Smooth muscle cell (in vitro differentiated cells): ENCODE data around the gene CCDC80. TPM values are rescaled to one million over a fixed set of nuclear protein-coding genes. Genes with fewer than 3 reads are reported as not detected.
"Not testable (repeated sequence)": the region's sequence is repeated elsewhere in the genome, so short reads cannot be mapped to it uniquely, and the experiment has no call there.

Experiments
- DNase-seq: peaks from one replicate; lab custom pipeline; 2025; ENCODE audit not compliant: unreplicated experiment; lab: John Stamatoyannopoulos, UW
- H2AFZ ChIP-seq: fragments of 200-600 bp; sonication (generic); 2 replicates; pipeline ENCODE4 v1.6.0; 2016; ENCODE audit warnings: antibody characterized with exemption, low read depth, mild to moderate bottlenecking
- H3F3A ChIP-seq: fragments of 200-600 bp; sonication (generic); 2 replicates; pipeline ENCODE4 v1.6.0; 2017; ENCODE audit warnings: antibody characterized with exemption, low read depth
- H3K27ac ChIP-seq: fragments of 200-600 bp; sonication (generic); 2 replicates; pipeline ENCODE4 v1.5.1; 2016; ENCODE audit warnings: low read depth, mild to moderate bottlenecking
- H3K27me3 ChIP-seq: fragments of 200-600 bp; sonication (generic); 2 replicates; pipeline ENCODE4 v1.6.1; 2016; ENCODE audit warnings: low read depth, mild to moderate bottlenecking
- H3K36me3 ChIP-seq: fragments of 200-600 bp; sonication (generic); 2 replicates; pipeline ENCODE4 v1.5.1; 2016; ENCODE audit warnings: low read depth
- H3K4me1 ChIP-seq: fragments of 200-600 bp; sonication (generic); 2 replicates; pipeline ENCODE4 v1.5.1; 2016; ENCODE audit warnings: low read depth
- H3K4me2 ChIP-seq: fragments of 200-600 bp; sonication (generic); 2 replicates; pipeline ENCODE4 v1.6.0; 2016; ENCODE audit warnings: mild to moderate bottlenecking
- H3K4me3 ChIP-seq: fragments of 200-600 bp; sonication (generic); 2 replicates; pipeline ENCODE4 v1.5.1; 2016; ENCODE audit warnings: mild to moderate bottlenecking
- H3K79me2 ChIP-seq: fragments of 200-600 bp; sonication (generic); 2 replicates; pipeline ENCODE4 v1.6.0; 2016; ENCODE audit warnings: low read depth, mild to moderate bottlenecking
- H3K9ac ChIP-seq: fragments of 200-600 bp; sonication (generic); 2 replicates; pipeline ENCODE4 v1.6.0; 2016; ENCODE audit warnings: low read depth
- H3K9me3 ChIP-seq: fragments of 200-600 bp; sonication (generic); replicated peaks from 2 replicates; pipeline ENCODE4 v1.5.1; 2016; ENCODE audit warnings: low read depth
- H4K20me1 ChIP-seq: fragments of 200-600 bp; sonication (generic); 2 replicates; pipeline ENCODE4 v1.6.0; 2016; ENCODE audit warnings: low read depth
- CTCF ChIP-seq: fragments of 200-600 bp; sonication (generic); IDR thresholded peaks from 2 replicates; pipeline ENCODE4 v1.5.1; 2017; ENCODE audit warnings: borderline replicate concordance, mild to moderate bottlenecking, antibody characterized with exemption; ENCODE audit not compliant: insufficient read depth, poor library complexity, severe bottlenecking
- WGBS: methylation state at CpG from one replicate; pipeline ENCODE4 v1.1.7; 2016; ENCODE audit warnings: low lambda C conversion rate; 5-methylcytosine and 5-hydroxymethylcytosine counted together
- polyA plus RNA-seq: library from polyadenylated mRNA; unstranded; fragments of >200 nt; fragmentation: Nextera tagmentation; extraction: Ambion mirVana; gene quantifications from 2 replicates; pipeline ENCODE4 v1.2.1, GENCODE V29; 2016
- total RNA-seq: library from RNA; depleted of rRNA; stranded (reverse); fragments of >200 nt; gene quantifications from 2 replicates; pipeline ENCODE4 v1.2.3, GENCODE V29; 2014

The CCDC80 gene
- total and polyA plus RNA-seq, 2 experiments from 2014 or later, result 67.9 to 159 TPM

DNA sequence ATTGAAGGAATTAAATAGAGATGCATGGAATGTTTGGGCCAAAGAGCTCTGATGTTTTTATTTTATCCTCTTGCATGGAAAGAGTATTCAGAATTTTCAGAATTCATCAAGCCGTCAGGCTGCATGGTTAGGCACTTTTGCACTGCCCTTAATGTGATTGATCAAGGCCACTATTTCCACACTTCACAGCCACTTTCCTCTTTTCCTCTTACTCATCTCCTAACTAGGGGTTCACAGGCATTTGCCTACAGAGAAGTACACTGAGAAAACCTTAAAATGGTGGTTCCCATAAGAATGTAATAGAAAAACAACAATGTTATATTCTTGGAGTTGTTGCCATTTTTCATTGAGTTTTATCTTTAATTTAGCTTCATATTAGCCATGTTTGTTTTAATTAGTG lies 68.2 kb downstream of the CCDC80 start:
- WGBS, result 100% methylated on average over 1 of the region's 1 CpG
- no peak overlapping the region for H2AFZ ChIP-seq

DNA sequence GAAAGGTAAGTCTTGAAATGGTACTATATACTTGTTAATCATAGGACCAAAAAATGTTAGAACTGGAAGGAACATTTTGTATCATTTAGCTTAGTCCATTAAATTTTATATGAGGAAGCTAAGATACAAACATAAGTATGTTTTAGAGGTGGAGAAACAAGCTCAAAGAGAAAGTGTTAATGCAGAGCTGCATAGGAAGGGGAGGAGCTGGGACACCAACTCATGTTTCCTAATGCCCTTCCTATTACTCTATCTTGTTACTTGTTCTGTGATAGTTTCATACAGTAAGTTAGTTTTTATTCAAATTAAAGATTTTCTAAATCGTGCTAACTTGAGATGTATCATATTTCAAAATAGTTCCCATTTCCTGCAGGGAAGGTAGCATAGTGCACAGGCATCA lies 71.7 kb downstream of the CCDC80 start:
- Histone ChIP-seq H3F3A (no peaks in the 10 kb centered on the region), H3K27me3 (no peaks in the 10 kb centered on the region), H3K9me3 (no peaks in the 10 kb centered on the region), H3K4me2 (no peak overlapping the region), H3K36me3 (peaks cover 14% of the 10 kb centered on the region), H3K4me1 (no peaks in the 10 kb centered on the region), H4K20me1 (no peaks in the 10 kb centered on the region), H3K79me2 (no peaks in the 10 kb centered on the region), H2AFZ (no peak overlapping the region), H3K9ac (no peak overlapping the region), H3K27ac (no peak overlapping the region), H3K4me3 (no peak overlapping the region)
- WGBS, result 86% methylated on average over 1 of the region's 1 CpG
- no peak for TF ChIP-seq CTCF
- no peak for DNase-seq

More for the DNA sequence above, 68.2 kb downstream of the CCDC80 start:
- no peaks in the 10 kb centered on the region for H3F3A ChIP-seq
- peaks cover 14% of the 10 kb centered on the region for H3K36me3 ChIP-seq
- H3K4me2 ChIP-seq, result no peak overlapping the region
- no peaks in the 10 kb centered on the region for H3K79me2 ChIP-seq
- no peak for TF ChIP-seq CTCF
- H3K27me3 ChIP-seq, result no peaks in the 10 kb centered on the region
- no peak overlapping the region for H3K4me3 ChIP-seq
- H3K27ac ChIP-seq, result no peak overlapping the region
- H3K9me3 ChIP-seq, result no peaks in the 10 kb centered on the region
- DNase-seq, result no peak
- no peaks in the 10 kb centered on the region for H4K20me1 ChIP-seq
- H3K9ac ChIP-seq, result no peak overlapping the region
- no peaks in the 10 kb centered on the region for H3K4me1 ChIP-seq

DNA sequence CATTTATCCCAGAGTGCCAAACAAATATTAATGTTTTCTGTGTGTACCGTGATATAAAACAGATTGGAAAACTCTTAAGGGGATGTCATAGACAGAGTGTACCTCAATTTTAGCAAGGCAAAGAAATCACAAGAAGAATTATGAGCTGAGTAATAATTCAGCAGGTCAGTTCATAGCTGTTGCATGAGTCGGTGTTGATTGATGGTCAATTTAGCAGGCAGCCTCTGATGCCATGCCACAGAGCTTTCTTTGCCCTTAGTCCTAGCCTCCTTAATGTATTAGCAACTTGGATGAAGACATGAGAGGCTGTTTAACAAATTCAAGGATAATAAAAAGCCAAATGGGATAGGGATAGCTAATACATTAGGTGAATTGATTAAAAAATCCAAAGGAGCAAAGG lies 72.3 kb downstream of the CCDC80 start:
- H3K9ac ChIP-seq, result no peak overlapping the region
- no peak overlapping the region for H3K4me3 ChIP-seq
- H4K20me1 ChIP-seq, result no peaks in the 10 kb centered on the region
- H2AFZ ChIP-seq, result no peak overlapping the region
- H3K36me3 ChIP-seq, result peaks cover 9% of the 10 kb centered on the region
- H3K27ac ChIP-seq, result no peak overlapping the region
- no peaks in the 10 kb centered on the region for H3F3A ChIP-seq
- no peaks in the 10 kb centered on the region for H3K9me3 ChIP-seq
- no peak for DNase-seq
- H3K27me3 ChIP-seq, result no peaks in the 10 kb centered on the region
- TF ChIP-seq CTCF, result no peak
- peaks cover 2% of the 10 kb centered on the region for H3K4me1 ChIP-seq
- no peak overlapping the region for H3K4me2 ChIP-seq
- WGBS, result 92% methylated on average over 2 of the region's 2 CpGs
- no peaks in the 10 kb centered on the region for H3K79me2 ChIP-seq

GRCh38 chr3:112564940-112565305 lies 76.0 kb downstream of the CCDC80 start:
- Histone ChIP-seq H3K27ac (no peak overlapping the region), H3K27me3 (no peaks in the 10 kb centered on the region), H3K9ac (no peak overlapping the region), H3F3A (no peaks in the 10 kb centered on the region), H3K79me2 (peaks cover 14% of the 10 kb centered on the region), H3K36me3 (no peaks in the 10 kb centered on the region), H3K4me1 (peaks cover 17% of the 10 kb centered on the region), H3K9me3 (no peaks in the 10 kb centered on the region), H4K20me1 (no peaks in the 10 kb centered on the region), H3K4me2 (no peak overlapping the region), H2AFZ (no peak overlapping the region), H3K4me3 (no peak overlapping the region)
- no peak for DNase-seq
- TF ChIP-seq CTCF, result no peak

GRCh38 chr3:112564247-112564939 lies 76.5 kb downstream of the CCDC80 start:
- 43% methylated on average over 15 of the region's 15 CpGs for WGBS
- not testable (repeated sequence) for H3K9me3 ChIP-seq, H3K9ac ChIP-seq, H3K4me3 ChIP-seq, H4K20me1 ChIP-seq, H3F3A ChIP-seq, H3K27ac ChIP-seq, DNase-seq, H3K4me2 ChIP-seq, H3K27me3 ChIP-seq, H3K36me3 ChIP-seq, H2AFZ ChIP-seq
- Histone ChIP-seq H3K79me2 (peaks cover 20% of the 10 kb centered on the region), H3K4me1 (peaks cover 22% of the 10 kb centered on the region)
